ENCODE results near the gene CPLX3. TPM values are rescaled to one million over a fixed set of nuclear protein-coding genes. Genes with fewer than 3 reads are reported as not detected.
"Not testable (repeated sequence)": the region's sequence is repeated elsewhere in the genome, so short reads cannot be mapped to it uniquely, and the experiment has no call there.

The CPLX3 gene
- total RNA-seq, 2 experiments from 2014 or later = 0.18 TPM; not detected in 1

DNA sequence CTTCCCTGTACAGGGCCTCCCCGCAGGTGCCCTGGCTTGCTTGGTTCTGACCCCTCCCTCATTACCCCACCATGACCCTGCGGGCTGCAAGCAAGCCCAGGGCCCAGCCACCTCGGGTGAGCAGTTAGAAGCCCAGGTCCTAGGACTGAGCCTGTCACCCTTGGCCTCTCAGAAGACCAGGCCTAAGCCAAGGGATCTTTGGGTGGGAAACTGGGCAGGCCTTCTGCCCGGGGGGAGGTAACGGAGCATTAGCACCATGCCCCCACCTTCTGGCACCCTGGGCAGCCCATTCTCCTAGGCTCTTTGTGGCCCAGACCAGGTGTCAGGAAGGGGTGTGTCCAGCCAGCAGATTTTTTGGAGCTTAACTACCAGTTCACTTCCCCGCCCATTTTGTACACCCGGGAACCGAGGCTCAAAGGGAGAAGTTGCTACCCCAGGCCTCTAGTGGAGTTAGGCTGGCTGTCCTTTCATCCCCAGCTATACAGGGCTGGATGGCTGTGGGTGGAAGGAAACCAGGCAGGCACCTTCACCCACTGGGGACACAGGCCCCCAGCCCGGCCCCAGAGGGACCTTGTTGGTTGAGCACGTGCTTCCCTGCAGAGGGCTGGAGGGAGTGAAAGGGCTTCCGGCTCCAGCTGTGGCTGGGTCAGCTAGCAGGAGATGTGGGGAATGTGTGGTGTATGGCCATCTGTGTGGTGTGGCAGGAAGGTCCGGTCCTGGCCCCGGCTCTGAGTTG is 43.2 kb upstream of the CPLX3 start:
- Mint-ChIP-seq H3K4me3 (peak overlapping the region; percentile 85), H3K27me3 (no peaks in the 10 kb centered on the region), H3K27ac (peak overlapping the region; percentile 97), H3K36me3 (ENCODE audit: low read depth) (peaks cover 71% of the 10 kb centered on the region), H3K4me1 (peaks cover 56% of the 10 kb centered on the region), H3K9me3 (no peaks in the 10 kb centered on the region)
- peak; percentile 59 for DNase-seq
- POLR2A ChIA-PET = interaction anchor here (0.7 to 35.1 kb wide), 15 partner anchors 2 to 243 kb away, joined by 3 to 1214 read pairs (median 5); partner anchors contain the start of genes CLK3, CPLX3, CSK and FAM219B
- CTCF ChIA-PET = interaction anchor here (1.1 to 38.3 kb wide), 9 partner anchors 3 to 167 kb away, joined by 3 to 1235 read pairs (median 5); partner anchors contain the start of genes COX5A, CSK and LMAN1L

DNA sequence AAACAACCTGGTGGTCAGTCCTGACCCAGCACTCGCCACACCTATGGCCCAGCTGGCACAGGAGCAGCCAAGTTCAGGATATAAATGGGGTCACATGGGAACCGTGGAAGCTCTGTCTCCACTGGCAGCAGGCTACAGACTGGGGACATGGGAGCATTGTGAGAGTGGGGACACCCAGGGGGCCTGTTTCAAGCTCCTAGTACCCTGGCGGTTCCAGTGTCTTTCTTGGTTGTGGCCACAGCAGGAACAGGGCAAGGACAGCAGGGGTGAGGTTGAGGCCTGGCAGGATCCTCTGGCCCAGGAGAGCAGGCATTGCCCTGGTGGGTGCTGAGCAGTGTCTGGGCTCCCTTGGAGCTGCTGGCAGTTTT is 42.6 kb upstream of the CPLX3 start:
- ChIA-PET POLR2A (interaction anchor here (0.9 to 35.1 kb wide), 14 partner anchors 3 to 243 kb away, joined by 3 to 1214 read pairs (median 6); partner anchors contain the start of genes ARID3B, CLK3, CPLX3 and CSK), CTCF (interaction anchor here (1.1 to 38.3 kb wide), 9 partner anchors 4 to 166 kb away, joined by 3 to 1235 read pairs (median 5); partner anchors contain the start of genes COX5A, CSK and LMAN1L)
- Mint-ChIP-seq H3K4me1 (peaks cover 56% of the 10 kb centered on the region), H3K4me3 (peak overlapping the region; percentile 85), H3K27ac (peak overlapping the region; percentile 97), H3K9me3 (no peaks in the 10 kb centered on the region), H3K27me3 (no peaks in the 10 kb centered on the region), H3K36me3 (ENCODE audit: low read depth) (peaks cover 72% of the 10 kb centered on the region)
- no peak for DNase-seq

DNA sequence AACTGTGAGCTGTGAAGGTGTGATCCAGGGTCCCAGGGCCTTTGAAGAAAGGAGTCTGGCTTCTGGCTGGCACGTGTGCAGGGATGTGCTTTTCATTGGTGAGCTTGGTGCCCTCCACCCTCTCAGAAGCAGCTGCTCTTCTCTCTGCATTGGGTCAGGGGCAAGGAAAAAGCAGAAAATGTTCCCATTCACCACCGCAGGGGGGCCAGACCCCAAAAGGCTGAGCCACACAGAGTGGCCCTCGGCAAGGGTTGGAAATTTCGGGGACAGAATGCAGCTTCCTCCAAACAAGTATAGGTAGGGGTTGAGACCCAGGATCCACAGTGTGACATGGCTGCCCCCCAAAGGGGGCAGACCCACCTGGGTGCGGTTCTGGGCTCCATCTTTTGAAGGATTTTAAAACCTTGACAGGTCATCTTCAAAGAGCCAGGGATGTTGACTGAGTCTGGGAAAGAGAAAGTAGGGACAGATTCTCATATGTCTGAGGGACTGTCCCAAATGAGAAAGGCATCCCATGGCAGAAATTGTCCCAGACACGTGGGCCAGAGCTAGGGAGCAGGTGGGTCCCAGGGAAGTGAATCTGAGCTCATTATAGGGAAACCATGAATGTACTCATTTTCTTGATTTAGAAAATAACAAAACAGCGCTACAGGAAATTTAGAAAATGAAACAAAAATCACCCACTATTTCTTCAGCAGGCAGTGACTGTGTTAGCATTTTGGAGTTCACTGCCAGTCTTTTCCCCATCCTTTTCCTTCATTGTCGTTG is 41.8 kb upstream of the CPLX3 start:
- Mint-ChIP-seq H3K36me3 (ENCODE audit: low read depth) (peaks cover 74% of the 10 kb centered on the region), H3K4me3 (peak overlapping the region; percentile 85), H3K9me3 (no peaks in the 10 kb centered on the region), H3K27ac (peak overlapping the region; percentile 97), H3K27me3 (no peaks in the 10 kb centered on the region), H3K4me1 (peaks cover 54% of the 10 kb centered on the region)
- DNase-seq = no peak
- ChIA-PET POLR2A (interaction anchor here (0.9 to 35.1 kb wide), 12 partner anchors 3 to 243 kb away, joined by 3 to 1214 read pairs (median 7); partner anchors contain the start of genes ARID3B, CLK3, CSK and FAM219B), CTCF (interaction anchor here (1.5 to 38.3 kb wide), 6 partner anchors 5 to 163 kb away, joined by 3 to 1235 read pairs (median 6); partner anchors contain the start of genes CSK and LMAN1L)

DNA sequence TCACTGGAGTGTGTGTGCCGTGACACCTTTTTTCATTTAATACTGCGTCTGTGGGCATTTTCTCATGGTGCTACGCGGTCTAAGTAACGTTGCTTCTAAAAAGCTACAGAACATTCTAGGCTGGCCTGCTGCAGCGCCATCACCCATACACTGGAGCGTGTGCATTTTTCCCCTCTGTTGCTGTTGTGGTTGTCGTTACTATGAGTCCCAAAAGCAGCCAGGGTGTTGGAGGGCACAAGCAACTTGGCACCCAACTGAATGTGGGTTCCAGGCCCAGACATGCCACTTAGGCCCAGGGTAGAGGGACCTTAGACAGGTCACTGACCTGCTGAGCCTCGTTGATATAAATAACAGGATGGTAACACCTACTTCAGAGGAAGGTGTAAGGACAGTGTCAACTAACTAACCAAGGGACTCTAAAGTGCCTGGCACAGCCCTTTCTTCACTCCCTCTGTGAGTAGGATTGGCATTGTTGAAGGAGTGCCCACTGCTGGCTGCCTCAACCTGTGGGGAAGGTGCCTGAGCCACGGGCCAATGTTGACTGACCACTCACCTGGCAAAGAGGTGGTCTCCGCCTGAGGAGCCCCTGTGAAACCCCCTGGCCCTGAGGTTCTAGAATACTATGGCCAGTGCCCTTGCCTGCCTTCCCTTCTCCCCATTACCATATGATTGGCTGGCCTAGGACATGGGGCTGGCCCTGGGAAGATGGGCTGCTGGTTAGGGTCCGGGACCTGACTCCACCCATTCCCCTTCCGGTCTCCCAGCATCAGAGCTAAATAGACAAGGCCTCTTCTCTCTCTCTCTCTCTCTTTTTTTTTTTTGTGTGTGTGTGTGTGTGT is 41.0 kb upstream of the CPLX3 start:
- Mint-ChIP-seq H3K27ac (peak overlapping the region; percentile 97), H3K4me3 (peak overlapping the region; percentile 85), H3K36me3 (ENCODE audit: low read depth) (peaks cover 80% of the 10 kb centered on the region), H3K27me3 (no peaks in the 10 kb centered on the region), H3K4me1 (peaks cover 54% of the 10 kb centered on the region), H3K9me3 (no peaks in the 10 kb centered on the region)
- ChIA-PET CTCF (interaction anchor here (0.6 to 38.3 kb wide), 6 partner anchors 5 to 166 kb away, joined by 3 to 1235 read pairs (median 11); partner anchors contain the start of genes CSK and LMAN1L), POLR2A (interaction anchor here (0.7 to 35.1 kb wide), 10 partner anchors 4 to 244 kb away, joined by 3 to 1214 read pairs (median 10); partner anchors contain the start of genes ARID3B, CLK3, COX5A and CSK)
- peak; percentile 77 for DNase-seq

DNA sequence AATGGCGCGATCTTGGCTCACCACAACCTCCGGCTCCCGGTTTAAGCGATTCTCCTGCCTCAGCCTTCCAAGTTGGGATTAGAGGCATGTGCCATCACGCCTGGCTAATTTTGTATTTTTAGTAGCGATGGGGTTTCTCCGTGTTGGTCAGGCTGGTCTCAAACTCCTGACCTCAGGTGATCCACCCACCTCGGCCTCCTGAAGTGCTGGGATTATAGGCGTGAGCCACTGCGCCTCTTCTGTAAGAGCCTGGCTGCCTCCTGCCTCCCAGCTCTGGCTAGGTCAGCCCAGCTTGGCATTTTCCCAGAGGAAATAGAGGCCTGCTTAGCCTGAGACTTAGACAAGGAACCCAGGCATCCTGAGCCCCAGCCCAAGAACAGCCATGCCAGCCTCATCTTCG is 40.3 kb upstream of the CPLX3 start:
- POLR2A ChIA-PET = interaction anchor here (0.7 to 35.1 kb wide), 14 partner anchors 5 to 245 kb away, joined by 3 to 1214 read pairs (median 10); partner anchors contain the start of genes ARID3B, CLK3, COX5A and CSK
- Mint-ChIP-seq H3K27ac (peak overlapping the region; percentile 97), H3K36me3 (ENCODE audit: low read depth) (peaks cover 82% of the 10 kb centered on the region), H3K4me1 (peaks cover 54% of the 10 kb centered on the region), H3K4me3 (peak overlapping the region; percentile 85)
- not testable (repeated sequence) for H3K9me3 Mint-ChIP-seq, H3K27me3 Mint-ChIP-seq, DNase-seq
- CTCF ChIA-PET = interaction anchor here (2.6 to 38.3 kb wide), 4 partner anchors 6 to 164 kb away, joined by 16 to 1235 read pairs (median 628); partner anchors contain the start of genes CSK and LMAN1L

DNA sequence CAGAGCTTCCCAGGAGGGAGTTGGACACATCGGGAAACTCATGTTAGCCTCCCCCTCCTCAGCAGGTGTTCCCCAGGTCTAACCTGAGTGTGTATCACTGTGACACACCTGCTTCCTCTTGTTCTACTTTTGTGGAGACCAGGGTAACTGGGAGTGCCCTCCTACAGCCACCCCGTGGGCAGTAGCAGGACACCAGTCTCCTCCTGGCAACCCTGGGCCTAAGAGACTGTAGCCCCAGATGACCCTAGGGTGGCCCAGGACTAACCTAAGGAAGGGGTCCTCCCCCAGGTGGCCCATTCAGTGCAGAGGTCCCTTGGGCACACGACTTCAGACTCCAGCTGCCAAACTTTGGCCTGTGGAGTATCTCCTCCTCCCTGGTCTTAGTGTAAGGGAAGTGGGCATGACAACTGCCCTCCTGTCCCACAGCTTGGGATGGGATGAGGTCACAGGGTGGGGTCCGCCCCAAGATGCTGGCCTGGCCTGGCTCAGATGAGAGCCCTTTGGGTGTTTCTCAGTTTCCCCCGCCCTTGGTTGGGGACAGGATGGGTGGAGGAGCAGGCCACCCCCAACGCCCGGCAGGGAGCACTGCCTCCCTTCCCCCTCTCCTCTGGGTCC is 39.8 kb upstream of the CPLX3 start:
- ChIA-PET POLR2A (interaction anchor here (0.8 to 35.1 kb wide), 23 partner anchors 5 to 840 kb away, joined by 3 to 1214 read pairs (median 6); partner anchors contain the start of genes ARID3B, CLK3, COX5A and CSK), CTCF (interaction anchor here (0.8 to 38.3 kb wide), 16 partner anchors 7 to 256 kb away, joined by 3 to 1235 read pairs (median 5); partner anchors contain the start of genes COX5A, CPLX3, CSK and LMAN1L)
- H3K4me3 Mint-ChIP-seq = peak overlapping the region; percentile 85
- DNase-seq = peak; percentile 54
- H3K36me3 Mint-ChIP-seq (ENCODE audit: low read depth) = peaks cover 83% of the 10 kb centered on the region
- no peaks in the 10 kb centered on the region for H3K27me3 Mint-ChIP-seq
- peak overlapping the region; percentile 97 for H3K27ac Mint-ChIP-seq
- H3K9me3 Mint-ChIP-seq = no peaks in the 10 kb centered on the region
- peaks cover 54% of the 10 kb centered on the region for H3K4me1 Mint-ChIP-seq

DNA sequence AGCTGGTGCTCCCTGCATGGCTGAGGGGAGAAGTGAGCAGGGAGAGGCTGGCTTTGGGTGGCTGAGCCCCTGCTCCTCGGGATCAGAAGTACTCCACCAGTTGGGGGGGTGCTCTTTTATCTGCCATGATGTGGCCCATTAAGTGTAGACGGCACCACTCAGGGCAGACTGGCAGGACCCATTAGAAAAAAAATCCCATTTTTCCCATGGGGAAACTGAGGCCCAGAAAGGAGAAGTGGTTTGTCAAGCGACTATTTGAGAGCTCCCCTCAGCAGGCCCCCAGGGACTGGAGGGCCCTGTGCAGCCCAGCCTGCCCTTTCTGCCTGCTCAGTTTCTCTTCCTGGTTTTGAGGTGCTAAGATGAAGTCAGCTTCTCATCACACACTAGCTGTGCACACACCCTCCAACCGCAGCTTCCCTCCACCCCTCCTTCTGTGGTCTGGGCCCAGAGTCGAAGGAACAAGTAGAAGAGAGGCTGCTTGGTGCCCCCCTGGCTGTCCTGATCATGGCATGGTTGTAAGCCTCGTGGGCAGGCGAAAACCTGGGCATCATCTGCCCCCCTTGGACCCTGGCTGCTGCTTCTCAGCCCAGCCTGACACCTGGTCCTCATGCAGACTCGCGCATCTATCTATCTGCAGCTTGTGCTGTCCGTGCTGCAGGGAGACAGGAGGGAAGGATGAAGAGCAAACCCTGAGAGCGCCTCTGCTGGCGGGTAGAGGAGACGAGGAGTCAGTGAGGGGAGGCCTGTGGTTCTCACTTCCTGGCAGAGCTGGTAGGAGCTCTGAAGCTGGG is 39.0 kb upstream of the CPLX3 start:
- Mint-ChIP-seq H3K4me1 (peaks cover 62% of the 10 kb centered on the region), H3K4me3 (peak overlapping the region; percentile 85), H3K36me3 (ENCODE audit: low read depth) (peaks cover 89% of the 10 kb centered on the region), H3K9me3 (no peaks in the 10 kb centered on the region), H3K27me3 (no peaks in the 10 kb centered on the region), H3K27ac (peak overlapping the region; percentile 97)
- POLR2A ChIA-PET = interaction anchor here (0.6 to 35.1 kb wide), 29 partner anchors 6 to 839 kb away, joined by 3 to 1214 read pairs (median 5); partner anchors contain the start of genes ARID3B, CLK3, COX5A and CSK
- peak; percentile 95 for DNase-seq
- CTCF ChIA-PET = interaction anchor here (0.6 to 38.3 kb wide), 24 partner anchors 7 to 666 kb away, joined by 3 to 1235 read pairs (median 5); partner anchors contain the start of genes ARID3B, COX5A, CPLX3 and CSK

DNA sequence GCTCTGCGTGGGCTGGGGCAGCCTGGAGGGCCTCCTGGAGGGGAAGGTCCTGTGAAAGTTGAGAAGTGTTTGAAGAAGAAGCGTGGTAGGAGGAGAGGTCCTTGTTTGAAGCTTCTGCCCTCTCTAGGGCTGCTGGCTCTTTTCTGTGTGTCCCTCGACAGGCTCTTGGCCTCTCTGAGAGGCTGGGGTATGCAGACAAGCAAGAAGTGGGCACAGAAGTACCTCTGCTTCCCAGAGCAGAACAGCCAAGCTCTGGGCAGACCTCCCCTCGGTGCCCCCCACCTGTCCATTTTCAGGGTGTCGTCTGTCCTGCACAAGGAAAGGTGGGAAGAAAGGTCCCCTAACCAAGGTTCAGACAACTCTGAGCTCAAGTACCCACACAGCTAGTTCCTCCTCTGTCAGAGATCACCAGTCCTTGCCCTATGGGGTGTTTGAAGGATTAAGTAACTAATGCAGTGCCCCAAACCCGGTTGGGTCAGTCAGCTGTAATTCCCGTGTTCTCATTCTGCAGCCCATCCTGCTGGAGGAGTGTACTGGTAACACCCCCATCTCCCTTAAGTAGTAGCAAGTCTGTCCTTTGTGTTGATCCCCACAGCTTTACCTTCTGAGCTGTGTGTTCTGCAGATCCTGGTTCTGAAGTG is 38.3 kb upstream of the CPLX3 start:
- CTCF ChIA-PET = interaction anchor here (0.6 to 38.3 kb wide), 21 partner anchors 7 to 666 kb away, joined by 3 to 1235 read pairs (median 5); partner anchors contain the start of genes ARID3B, COX5A, CSK and FAM219B
- peaks cover 69% of the 10 kb centered on the region for H3K4me1 Mint-ChIP-seq
- DNase-seq = no peak
- H3K4me3 Mint-ChIP-seq = peak overlapping the region; percentile 85
- H3K27ac Mint-ChIP-seq = peak overlapping the region; percentile 97
- no peaks in the 10 kb centered on the region for H3K27me3 Mint-ChIP-seq
- no peaks in the 10 kb centered on the region for H3K9me3 Mint-ChIP-seq
- POLR2A ChIA-PET = interaction anchor here (0.6 to 35.1 kb wide), 24 partner anchors 7 to 838 kb away, joined by 3 to 1214 read pairs (median 6); partner anchors contain the start of genes ARID3B, CLK3, COX5A and CSK
- peaks cover 83% of the 10 kb centered on the region for H3K36me3 Mint-ChIP-seq (ENCODE audit: low read depth)

DNA sequence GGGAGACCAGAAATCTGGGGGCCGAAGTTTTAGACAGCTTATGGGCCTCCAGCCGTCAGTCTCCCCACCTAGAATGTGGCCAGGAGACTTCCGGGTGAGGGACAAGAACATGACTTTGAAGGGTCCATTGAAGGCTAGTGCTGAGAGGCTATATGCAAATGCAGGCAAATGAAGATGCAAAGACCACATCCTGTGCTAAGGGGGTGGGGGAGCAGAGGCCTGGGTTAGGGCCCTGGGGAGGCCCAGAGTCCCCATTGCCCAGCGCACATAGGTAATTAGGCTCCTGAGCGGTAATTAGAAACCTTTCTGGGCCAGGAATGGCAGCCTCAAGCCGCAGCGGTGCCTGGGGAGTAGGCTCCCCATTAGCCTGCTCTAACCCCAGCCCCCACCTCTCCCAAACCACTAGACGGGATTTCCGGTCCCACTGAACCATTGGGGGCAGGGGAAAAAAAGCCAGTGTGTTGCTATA is 37.7 kb upstream of the CPLX3 start:
- Mint-ChIP-seq H3K36me3 (ENCODE audit: low read depth) (peaks cover 77% of the 10 kb centered on the region), H3K27ac (peak overlapping the region; percentile 97), H3K4me1 (peaks cover 75% of the 10 kb centered on the region), H3K9me3 (no peaks in the 10 kb centered on the region), H3K4me3 (peak overlapping the region; percentile 85), H3K27me3 (no peaks in the 10 kb centered on the region)
- ChIA-PET CTCF (interaction anchor here (1.1 to 38.3 kb wide), 13 partner anchors 7 to 243 kb away, joined by 3 to 1235 read pairs (median 5); partner anchors contain the start of genes CSK, FAM219B, LMAN1L and RPP25), POLR2A (interaction anchor here (0.8 to 35.1 kb wide), 16 partner anchors 7 to 172 kb away, joined by 3 to 1214 read pairs (median 10); partner anchors contain the start of genes CLK3, COX5A, CSK and FAM219B)
- peak; percentile 84 for DNase-seq

Data from activated CD4-positive, alpha-beta memory T cell treated with anti-CD3 and anti-CD28 coated beads, Interleukin-2, amount 10 ng/mL, durations not matched to agents 7 days and 5 days (primary cell).